Upper lobe of right lung (tissue), 1 donor: Measurements from ENCODE around the gene PTPN22. TPM values are rescaled to one million over a fixed set of nuclear protein-coding genes. Genes with fewer than 3 reads are reported as not detected.

Experiments used
- ATAC-seq: fragments of 200-7000 bp; cut with Tn5 transposase; one replicate; pipeline ENCODE4 v1.9.1; 2020; ENCODE audit warnings: mild to moderate bottlenecking, moderate library complexity
- DNase-seq: peaks from one replicate; pipeline ENCODE4 v3.0.0-alpha.2; 2020
- H3K27ac ChIP-seq: fragments of 200-600 bp; one replicate; pipeline ENCODE4 v1.8.0; 2022
- H3K27me3 ChIP-seq: fragments of 200-600 bp; one replicate; pipeline ENCODE4 v1.8.0; 2022; ENCODE audit warnings: mild to moderate bottlenecking
- H3K36me3 ChIP-seq: fragments of 200-600 bp; one replicate; pipeline ENCODE4 v1.8.0; 2022
- H3K4me1 ChIP-seq: fragments of 200-600 bp; one replicate; pipeline ENCODE4 v1.8.0; 2022
- H3K4me3 ChIP-seq: fragments of 200-600 bp; one replicate; pipeline ENCODE4 v1.8.0; 2022; ENCODE audit warnings: mild to moderate bottlenecking
- H3K9me3 ChIP-seq: fragments of 200-600 bp; one replicate; pipeline ENCODE4 v1.8.0; 2022
- intact Hi-C: fragments of 100-400 bp; cut with DNase I; formaldehyde crosslinking; loops from one replicate; pipeline ENCODE4 v1.11.0; 2022
- total RNA-seq: library from RNA; stranded (reverse); fragmentation: NEBNext Ultra II Directional; extraction: Animal tissue kit (Norgen Biotek cat#: 25700); gene quantifications from one replicate; pipeline ENCODE4 v1.2.1, GENCODE V29; 2021
- TF ChIP-seq, protein P1 (sequence below): fragments of 200-600 bp; IDR thresholded peaks from one replicate; pipeline ENCODE4 v1.8.0; 2022; ENCODE audit warnings: antibody characterized with exemption
- donor health status: DM: no; HTN: yes; CAD: no; lungs with severe emphysema.

PTPN22 gene
- total RNA-seq, 1 donor from 2014 or later, result 12.2 TPM

DNA sequence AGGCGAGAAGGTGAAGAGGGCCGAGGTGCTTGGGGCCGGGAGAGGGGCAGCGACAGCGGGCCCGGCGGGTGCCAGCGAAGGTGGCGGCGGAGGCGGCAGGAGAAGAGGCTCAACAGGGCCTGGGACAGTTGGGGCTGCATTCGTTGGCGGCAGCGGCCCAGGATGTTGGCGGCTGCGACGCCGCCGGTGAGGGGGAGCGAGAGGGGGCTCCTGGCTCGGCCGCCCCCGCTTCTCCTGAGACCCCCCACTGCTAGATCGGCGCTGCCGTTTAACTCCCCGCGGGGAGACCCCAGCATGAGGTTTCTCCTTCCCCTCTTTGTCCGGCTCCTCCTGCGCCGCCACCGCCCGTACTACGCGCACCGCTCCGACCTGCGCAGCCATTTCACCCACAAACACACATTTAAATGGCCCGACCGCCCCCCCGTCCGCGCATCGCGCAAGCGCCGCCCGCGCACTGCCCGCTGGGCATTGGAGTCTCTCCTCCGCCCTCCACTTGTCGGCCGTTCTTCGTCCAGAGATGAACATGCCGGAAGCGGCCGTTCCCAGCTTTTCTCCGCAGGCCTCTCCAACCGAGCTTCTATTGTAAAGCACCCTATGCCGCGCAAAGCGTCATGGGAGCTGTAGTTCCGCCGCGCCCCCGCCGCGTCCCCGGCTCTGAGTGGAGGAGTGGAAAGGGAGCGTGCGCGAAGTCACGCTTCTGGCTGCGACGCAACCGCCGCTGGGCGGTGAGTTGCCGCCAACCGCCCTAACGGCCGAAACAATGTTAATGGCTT, 59.4 kb downstream of the PTPN22 start, which contains the start of gene RSBN1:
RSBN1 (minus strand) TSS at position 589 of the 773 bp plus-strand sequence; CDS start at position 525, 64 bp downstream.
- Histone ChIP-seq H3K27ac (peak within 1 kb of the TSS; percentile 95), H3K4me3 (peak within 1 kb of the TSS; percentile 83), H3K36me3 (no peaks in the 10 kb centered on the region), H3K9me3 (no peaks in the 10 kb centered on the region), H3K27me3 (no peaks in the 10 kb centered on the region), H3K4me1 (peaks cover 18% of the 10 kb centered on the region)
- TF ChIP-seq, protein P1, sequence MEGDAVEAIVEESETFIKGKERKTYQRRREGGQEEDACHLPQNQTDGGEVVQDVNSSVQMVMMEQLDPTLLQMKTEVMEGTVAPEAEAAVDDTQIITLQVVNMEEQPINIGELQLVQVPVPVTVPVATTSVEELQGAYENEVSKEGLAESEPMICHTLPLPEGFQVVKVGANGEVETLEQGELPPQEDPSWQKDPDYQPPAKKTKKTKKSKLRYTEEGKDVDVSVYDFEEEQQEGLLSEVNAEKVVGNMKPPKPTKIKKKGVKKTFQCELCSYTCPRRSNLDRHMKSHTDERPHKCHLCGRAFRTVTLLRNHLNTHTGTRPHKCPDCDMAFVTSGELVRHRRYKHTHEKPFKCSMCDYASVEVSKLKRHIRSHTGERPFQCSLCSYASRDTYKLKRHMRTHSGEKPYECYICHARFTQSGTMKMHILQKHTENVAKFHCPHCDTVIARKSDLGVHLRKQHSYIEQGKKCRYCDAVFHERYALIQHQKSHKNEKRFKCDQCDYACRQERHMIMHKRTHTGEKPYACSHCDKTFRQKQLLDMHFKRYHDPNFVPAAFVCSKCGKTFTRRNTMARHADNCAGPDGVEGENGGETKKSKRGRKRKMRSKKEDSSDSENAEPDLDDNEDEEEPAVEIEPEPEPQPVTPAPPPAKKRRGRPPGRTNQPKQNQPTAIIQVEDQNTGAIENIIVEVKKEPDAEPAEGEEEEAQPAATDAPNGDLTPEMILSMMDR, result peak; percentile 12
- intact Hi-C loops, result no loop called here
- ATAC-seq, result peak; percentile 98
- peak; percentile 99 for DNase-seq

DNA sequence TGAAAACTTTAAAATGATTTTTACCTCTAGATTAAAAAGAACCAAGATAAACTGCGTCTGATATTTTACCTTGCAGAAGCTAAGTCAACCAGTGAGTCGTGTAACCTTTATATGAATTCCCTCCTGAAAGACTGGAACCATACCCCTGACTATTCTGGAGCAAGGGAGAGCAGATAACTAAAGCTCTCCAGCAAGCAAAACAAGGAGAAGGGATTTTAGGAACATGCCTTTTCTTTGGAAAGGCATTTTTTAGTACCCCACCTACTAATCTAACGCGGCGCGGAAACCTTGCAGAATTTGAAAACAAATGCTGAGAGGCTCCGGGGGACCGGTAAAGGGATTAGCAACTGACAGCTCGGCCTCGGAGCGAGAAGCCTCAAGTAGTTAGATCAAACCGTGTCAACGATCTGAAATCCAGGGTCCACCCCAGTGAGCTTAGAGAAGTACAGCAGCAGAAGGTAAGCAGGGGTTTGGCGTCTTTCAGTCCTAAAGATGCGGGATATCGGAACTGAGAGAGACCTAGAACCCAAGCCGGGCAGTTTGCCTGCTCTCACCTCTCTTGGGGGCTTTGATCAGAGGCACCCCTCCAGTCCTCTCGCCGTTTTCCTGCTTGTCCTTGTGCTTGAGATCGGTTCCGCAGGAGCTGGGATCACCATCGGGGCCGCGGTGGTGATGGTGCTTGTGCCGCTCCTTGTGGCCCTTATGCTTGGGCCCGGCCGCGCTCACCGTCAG, 60.2 kb downstream of the PTPN22 start:
- intact Hi-C loops, result no loop called here
- Histone ChIP-seq H3K27ac (peak overlapping the region; percentile 95), H3K4me3 (peak overlapping the region; percentile 83), H3K36me3 (no peaks in the 10 kb centered on the region), H3K27me3 (no peaks in the 10 kb centered on the region), H3K9me3 (no peaks in the 10 kb centered on the region), H3K4me1 (peaks cover 18% of the 10 kb centered on the region)
- TF ChIP-seq, protein P1, result no peak
- DNase-seq, result no peak
- ATAC-seq, result peak; percentile 58

DNA sequence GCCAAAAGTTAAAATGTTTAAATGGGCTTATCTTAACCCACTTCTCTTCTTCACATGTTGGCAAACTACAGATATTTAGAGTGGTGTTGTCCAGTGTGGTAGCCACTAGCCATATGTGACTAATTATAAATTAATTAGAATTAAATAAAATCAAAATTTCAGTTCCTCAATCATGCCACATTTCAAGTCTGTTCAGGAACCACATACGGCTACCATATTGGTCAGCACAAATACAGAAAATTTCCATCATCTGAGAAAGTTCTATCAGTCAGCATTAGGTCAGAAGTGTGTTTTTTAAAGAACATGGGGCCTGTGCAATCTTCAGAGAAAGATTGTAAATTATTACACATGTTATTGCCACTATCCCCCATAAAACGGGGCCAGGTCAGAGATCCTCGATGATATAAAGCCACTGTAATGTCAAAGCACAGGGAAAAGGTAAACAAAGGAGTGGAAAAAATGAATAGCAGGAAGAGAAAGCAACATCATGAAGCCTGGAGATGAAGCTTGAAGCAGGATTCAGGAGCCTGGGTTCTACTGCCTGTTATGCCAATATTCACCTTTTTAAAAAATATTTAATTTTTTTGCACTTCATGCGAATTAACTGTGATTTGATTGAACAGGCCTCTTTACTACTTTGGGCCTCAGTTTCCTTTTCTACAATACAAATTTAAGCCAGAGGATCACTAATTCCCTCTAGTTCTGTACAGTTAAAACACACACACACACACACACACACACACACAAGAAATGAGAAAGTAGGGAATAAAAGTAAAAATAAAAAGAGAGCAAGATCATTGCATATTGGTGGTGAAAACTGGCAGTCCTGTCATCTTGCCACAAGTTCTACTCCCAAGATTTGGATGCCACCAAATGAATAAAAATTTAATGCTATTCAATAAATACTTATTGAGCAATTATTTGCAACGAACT, 61.6 kb downstream of the PTPN22 start:
- intact Hi-C loops, result no loop called here
- DNase-seq, result no peak
- H3K27ac ChIP-seq, result no peak overlapping the region
- H3K4me3 ChIP-seq, result peak overlapping the region; percentile 83
- H3K36me3 ChIP-seq, result no peaks in the 10 kb centered on the region
- peaks cover 24% of the 10 kb centered on the region for H3K4me1 ChIP-seq
- TF ChIP-seq, protein P1, result no peak
- H3K9me3 ChIP-seq, result no peaks in the 10 kb centered on the region
- no peaks in the 10 kb centered on the region for H3K27me3 ChIP-seq
- ATAC-seq, result no peak

DNA sequence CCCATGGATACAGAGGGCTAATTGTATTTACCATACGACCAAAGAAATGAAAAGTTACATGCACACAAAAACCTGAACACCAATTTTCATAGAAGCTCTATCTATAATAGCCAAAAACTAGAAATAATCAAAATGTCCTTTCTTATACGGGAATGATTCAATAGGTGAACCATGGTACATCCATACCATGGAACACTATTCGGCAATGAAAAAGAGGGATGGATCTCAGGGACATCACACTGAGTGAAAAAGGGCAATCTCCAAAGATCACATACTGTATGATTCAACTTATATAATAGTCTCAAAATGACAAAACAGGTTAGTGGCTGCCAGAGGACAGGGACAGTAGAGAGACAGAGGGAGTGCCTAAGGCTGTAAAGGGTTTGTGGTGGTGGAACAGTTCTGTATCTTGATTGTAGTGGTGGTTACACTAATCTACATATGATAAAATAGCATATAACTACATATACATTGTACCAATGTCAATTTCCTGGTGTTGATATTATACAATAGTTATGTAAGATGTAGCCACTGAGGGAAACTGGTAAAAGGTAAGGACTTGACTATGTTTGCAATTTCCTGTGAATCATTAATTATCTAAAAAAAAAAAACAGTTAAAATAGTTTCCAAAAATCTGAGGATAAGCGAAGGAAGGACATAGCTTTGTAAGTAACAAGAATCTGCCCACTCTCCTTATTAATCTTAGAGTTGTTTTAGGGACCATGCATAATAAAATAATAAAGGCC, 62.9 kb downstream of the PTPN22 start:
- TF ChIP-seq, protein P1, result no peak
- no peak overlapping the region for H3K27ac ChIP-seq
- no peaks in the 10 kb centered on the region for H3K27me3 ChIP-seq
- H3K36me3 ChIP-seq, result no peaks in the 10 kb centered on the region
- DNase-seq, result no peak
- H3K4me3 ChIP-seq, result peak overlapping the region; percentile 6
- H3K9me3 ChIP-seq, result no peaks in the 10 kb centered on the region
- ATAC-seq, result no peak
- intact Hi-C loops, result no loop called here
- H3K4me1 ChIP-seq, result peaks cover 38% of the 10 kb centered on the region

DNA sequence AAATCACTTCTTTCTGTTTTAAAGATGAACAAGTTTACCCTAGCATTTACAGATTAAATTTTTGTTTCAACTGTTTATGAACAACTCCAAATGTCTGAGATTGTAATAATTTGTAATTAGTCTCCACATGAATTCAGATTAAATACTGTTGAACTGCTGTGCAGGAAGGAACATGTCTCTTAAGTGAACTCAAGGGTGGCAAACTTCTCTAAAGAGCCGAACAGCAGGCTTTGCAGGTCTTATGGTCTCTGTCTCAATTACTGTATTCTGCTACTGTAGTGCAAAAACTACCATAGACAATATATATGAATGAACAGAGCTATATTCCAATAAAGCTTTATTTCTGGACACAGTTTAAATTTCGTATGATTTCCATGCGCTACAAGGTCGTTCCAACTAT, 65.9 kb downstream of the PTPN22 start:
- DNase-seq (no peak), ATAC-seq (no peak)
- Histone ChIP-seq H3K9me3 (no peaks in the 10 kb centered on the region), H3K27me3 (no peaks in the 10 kb centered on the region), H3K27ac (no peak overlapping the region), H3K4me3 (no peak overlapping the region), H3K4me1 (peaks cover 41% of the 10 kb centered on the region), H3K36me3 (no peaks in the 10 kb centered on the region)
- intact Hi-C loops, result no loop called here
- TF ChIP-seq, protein P1, result no peak
